ENCODE measurements around the gene SPINT3.
"Not testable (repeated sequence)": the region's sequence is repeated elsewhere in the genome, so short reads cannot be mapped to it uniquely, and the experiment has no call there.

SPINT3 gene

DNA sequence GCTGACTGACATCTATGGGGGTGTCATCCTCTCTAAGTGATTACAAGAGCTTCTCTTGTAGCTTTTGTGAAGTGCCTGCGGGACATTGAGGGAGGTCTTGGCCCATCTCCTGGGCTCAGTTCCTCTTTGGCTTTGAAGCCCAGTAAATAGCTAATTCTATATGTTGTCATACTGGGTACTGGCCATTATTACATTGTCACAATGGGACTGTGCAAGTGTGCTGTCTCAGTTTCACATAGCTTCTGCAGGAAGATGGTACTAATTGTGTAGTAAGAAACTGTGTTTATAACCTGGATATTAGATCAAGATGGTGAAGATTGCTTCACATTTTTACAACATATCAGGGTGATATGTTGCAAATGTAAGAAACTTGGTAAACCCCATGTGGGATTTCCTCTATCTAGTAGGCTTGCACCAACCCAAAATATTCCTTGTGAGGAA, 19.9 kb downstream of the SPINT3 start:
- no peak for DNase-seq (ENCODE audit: low spot score)
- TF ChIP-seq, protein P1, sequence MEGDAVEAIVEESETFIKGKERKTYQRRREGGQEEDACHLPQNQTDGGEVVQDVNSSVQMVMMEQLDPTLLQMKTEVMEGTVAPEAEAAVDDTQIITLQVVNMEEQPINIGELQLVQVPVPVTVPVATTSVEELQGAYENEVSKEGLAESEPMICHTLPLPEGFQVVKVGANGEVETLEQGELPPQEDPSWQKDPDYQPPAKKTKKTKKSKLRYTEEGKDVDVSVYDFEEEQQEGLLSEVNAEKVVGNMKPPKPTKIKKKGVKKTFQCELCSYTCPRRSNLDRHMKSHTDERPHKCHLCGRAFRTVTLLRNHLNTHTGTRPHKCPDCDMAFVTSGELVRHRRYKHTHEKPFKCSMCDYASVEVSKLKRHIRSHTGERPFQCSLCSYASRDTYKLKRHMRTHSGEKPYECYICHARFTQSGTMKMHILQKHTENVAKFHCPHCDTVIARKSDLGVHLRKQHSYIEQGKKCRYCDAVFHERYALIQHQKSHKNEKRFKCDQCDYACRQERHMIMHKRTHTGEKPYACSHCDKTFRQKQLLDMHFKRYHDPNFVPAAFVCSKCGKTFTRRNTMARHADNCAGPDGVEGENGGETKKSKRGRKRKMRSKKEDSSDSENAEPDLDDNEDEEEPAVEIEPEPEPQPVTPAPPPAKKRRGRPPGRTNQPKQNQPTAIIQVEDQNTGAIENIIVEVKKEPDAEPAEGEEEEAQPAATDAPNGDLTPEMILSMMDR (IDR thresholded peaks at IDR 0.05; ENCODE audit: extremely low read depth, insufficient read depth, missing control alignments), result no peak
- in situ Hi-C loops (cut with MboI; ENCODE audit: low pct_unique_long_range_greater_than_20kb, low sequenced_read_pairs, unreplicated experiment), result no loop called here

DNA sequence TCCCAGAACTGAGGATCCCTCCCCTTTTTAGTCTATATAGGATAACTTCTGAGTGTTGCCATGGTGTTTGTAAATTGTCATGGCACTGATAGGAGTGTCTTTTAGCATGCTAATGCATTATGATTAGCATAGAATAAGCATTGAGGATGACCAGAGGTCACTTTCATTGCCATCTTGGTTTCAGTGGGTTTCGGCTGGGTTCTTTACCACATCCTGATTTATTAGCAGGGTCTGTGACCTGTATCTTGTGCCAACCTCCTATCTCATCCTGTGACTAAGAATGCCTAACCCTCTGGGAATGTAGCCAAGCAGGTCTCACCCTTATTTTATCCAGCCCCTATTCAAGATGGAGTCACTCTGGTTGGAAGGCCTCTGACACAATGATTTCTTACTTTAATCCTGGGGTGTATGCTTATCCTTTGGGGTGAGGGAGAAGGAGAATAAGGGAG, 26.3 kb downstream of the SPINT3 start:
- DNase-seq (ENCODE audit: low spot score), result no peak
- in situ Hi-C loops (cut with MboI; ENCODE audit: low pct_unique_long_range_greater_than_20kb, low sequenced_read_pairs, unreplicated experiment), result no loop called here
- TF ChIP-seq, protein P1 (IDR thresholded peaks at IDR 0.05; ENCODE audit: extremely low read depth, insufficient read depth, missing control alignments), result no peak

DNA sequence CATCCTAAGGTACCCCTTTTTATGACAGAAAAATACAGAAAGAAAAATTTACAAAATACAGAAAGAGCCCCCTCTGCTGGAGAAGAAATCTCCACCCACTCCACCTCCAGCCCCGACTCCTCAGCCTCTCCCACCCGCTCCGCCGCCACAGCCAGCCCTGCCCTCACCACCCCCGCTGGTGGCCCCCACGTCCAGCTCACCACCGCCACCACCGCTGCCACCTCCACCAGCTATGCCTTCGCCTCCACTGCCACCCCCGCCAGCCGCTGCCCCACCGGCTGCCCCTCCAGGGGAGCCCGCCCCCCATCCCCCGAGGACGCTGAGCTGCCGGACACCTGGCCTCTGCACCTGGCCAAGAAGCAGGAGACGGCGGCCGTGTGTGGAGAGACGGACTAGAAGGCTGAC, 28.2 kb downstream of the SPINT3 start:
- peak; percentile 39 for DNase-seq (ENCODE audit: low spot score)
- in situ Hi-C loops (cut with MboI; ENCODE audit: low pct_unique_long_range_greater_than_20kb, low sequenced_read_pairs, unreplicated experiment), result no loop called here
- TF ChIP-seq, protein P1 (IDR thresholded peaks at IDR 0.05; ENCODE audit: extremely low read depth, insufficient read depth, missing control alignments), result peak; percentile 13

DNA sequence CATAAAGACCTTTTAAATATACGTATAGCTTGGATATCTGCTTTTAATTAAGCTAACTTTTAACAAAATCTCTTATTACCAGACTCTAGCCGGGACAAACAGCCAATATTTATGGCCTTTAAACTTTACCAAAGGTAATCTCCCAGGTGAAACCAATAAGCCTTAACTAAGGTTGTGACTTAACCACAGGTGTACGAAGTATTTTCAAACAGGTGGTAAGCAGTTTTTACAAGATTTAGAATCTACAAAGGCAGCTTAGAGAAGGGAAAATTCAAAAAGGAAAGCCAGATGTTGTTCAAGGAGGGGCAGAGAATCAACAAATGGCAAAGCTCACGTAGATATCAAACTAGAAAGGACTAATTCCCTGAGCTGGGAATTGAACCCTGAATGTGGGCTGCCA, 30.0 kb downstream of the SPINT3 start:
- in situ Hi-C loops (cut with MboI; ENCODE audit: low pct_unique_long_range_greater_than_20kb, low sequenced_read_pairs, unreplicated experiment), result no loop called here
- DNase-seq (ENCODE audit: low spot score), result no peak
- TF ChIP-seq, protein P1 (IDR thresholded peaks at IDR 0.05; ENCODE audit: extremely low read depth, insufficient read depth, missing control alignments), result no peak

DNA sequence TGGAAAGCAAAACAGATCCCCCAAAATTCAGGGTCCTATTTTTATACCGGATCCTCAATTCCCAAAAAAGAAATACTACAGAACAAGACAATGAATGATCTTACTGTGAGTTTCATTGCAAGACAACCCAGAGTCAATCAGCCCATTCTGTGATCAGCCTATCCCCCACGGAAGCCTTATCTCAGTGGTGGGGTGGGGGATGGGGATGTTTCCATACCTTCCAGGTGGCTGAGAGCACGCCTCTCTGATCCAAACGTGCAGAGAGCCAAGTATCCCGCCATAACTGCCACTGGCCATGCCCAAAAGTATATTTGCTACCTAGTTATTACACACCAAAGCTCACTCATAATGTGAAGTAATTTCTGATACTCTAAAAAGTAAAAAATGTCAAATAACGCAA, 30.7 kb downstream of the SPINT3 start:
- in situ Hi-C loops (cut with MboI; ENCODE audit: low pct_unique_long_range_greater_than_20kb, low sequenced_read_pairs, unreplicated experiment), result no loop called here
- TF ChIP-seq, protein P1 (IDR thresholded peaks at IDR 0.05; ENCODE audit: extremely low read depth, insufficient read depth, missing control alignments), result no peak
- DNase-seq (ENCODE audit: low spot score), result no peak

DNA sequence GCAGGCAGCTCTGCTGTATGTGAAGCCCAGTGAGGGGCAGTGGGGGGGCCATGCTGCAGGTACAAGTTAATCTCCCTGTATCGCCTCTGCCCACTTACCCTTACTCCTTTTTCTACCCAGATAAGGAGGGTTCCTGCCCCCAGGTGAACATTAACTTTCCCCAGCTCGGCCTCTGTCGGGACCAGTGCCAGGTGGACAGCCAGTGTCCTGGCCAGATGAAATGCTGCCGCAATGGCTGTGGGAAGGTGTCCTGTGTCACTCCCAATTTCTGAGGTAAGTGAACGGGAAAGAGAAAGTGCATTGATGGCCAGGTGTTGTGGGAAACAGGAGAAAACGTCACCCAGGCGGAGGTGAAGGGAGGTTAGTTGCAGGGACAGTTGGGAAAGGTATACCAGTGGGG, 35.6 kb downstream of the SPINT3 start:
- TF ChIP-seq, protein P1 (IDR thresholded peaks at IDR 0.05; ENCODE audit: extremely low read depth, insufficient read depth, missing control alignments), result no peak
- in situ Hi-C loops (cut with MboI; ENCODE audit: low pct_unique_long_range_greater_than_20kb, low sequenced_read_pairs, unreplicated experiment), result no loop called here
- no peak for DNase-seq (ENCODE audit: low spot score)

DNA sequence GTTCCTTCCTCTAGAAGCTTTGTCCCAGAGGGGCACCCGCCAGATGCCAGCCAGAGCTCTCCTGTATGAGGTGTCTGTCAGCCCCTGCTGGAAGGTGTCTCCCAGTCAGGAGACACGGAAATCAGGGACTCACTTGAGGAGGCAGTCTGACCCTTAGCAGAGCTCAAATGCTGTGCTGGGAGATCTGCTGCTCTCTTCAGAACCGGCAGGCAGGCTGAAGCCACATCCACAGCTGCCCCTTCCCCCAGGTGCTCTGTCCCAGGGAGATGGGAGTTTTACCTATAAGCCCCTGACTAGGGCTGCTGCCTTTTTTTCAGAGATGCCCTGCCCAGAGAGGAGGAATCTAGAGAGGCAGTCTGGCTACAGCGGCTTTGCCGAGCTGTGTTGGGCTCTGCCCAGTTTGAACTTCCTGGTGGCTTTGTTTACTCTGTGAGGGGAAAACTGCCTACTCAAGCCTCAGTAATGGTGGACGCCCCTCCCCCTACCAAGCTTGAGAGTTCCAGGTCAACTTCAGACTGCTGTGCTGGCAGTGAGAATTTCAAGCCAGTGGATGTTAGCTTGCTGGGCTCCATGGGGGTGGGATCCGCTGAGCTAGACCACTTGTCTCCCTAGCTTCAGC, 37.8 kb downstream of the SPINT3 start:
- DNase-seq (ENCODE audit: low spot score); in situ Hi-C loops (cut with MboI; ENCODE audit: low pct_unique_long_range_greater_than_20kb, low sequenced_read_pairs, unreplicated experiment): not testable (repeated sequence)

DNA sequence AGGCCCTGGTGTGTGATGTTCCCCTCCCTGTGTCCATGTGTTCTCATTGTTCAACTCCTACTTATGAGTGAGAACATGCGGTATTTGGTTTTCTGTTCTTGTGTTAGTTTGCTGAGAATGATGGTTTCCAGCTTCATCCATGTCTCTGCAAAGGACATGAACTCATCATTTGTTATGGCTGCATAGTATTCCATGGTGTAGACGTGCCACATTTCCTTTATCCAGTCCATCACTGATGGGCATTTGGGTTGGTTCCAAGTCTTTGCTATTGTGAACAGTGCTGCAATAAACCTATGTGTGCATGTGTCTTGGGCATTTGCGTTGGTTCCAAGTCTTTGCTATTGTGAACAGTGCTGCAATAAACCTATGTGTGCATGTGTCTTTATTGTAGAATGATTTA, 43.1 kb downstream of the SPINT3 start:
- in situ Hi-C loops (cut with MboI; ENCODE audit: low pct_unique_long_range_greater_than_20kb, low sequenced_read_pairs, unreplicated experiment), result loop anchor here (25.0 kb wide), 1 partner anchor 290 kb away; no protein-coding TSS in a partner anchor

More for the DNA sequence above, 43.1 kb downstream of the SPINT3 start:
- DNase-seq (ENCODE audit: low spot score), result not testable (repeated sequence)

Data from GM13977 (cell line).